Activated CD8-positive, alpha-beta memory T cell treated with anti-CD3 and anti-CD28 coated beads, Interleukin-2, amount 50 U/mL, for 48 hours (primary cell): ENCODE results near the gene GIMAP7.
A peak's percentile ranks its signal among the peaks of the same experiment; 100 is the strongest.
"Not testable (repeated sequence)": the region's sequence is repeated elsewhere in the genome, so short reads cannot be mapped to it uniquely, and the experiment has no call there.

Experiments
- DNase-seq: peaks from one replicate; pipeline ENCODE4 v3.0.0-alpha.2; 2020

GIMAP7 gene

GRCh38 chr7:150514748-150515222 lies at the start of gene GIMAP7:
GIMAP7 (plus strand) TSS chr7:150514872; CDS start chr7:150519975, 5,103 bp downstream.
- DNase-seq: peak; percentile 71

- no peak for DNase-seq
Observed at GRCh38 chr7:150464962-150465361, 49.7 kb upstream of the GIMAP7 start.

- no peak for DNase-seq
Observed at GRCh38 chr7:150465414-150465813, 49.3 kb upstream of the GIMAP7 start.

GRCh38 chr7:150466477-150466876 lies 48.2 kb upstream of the GIMAP7 start:
- DNase-seq: no peak

DNA sequence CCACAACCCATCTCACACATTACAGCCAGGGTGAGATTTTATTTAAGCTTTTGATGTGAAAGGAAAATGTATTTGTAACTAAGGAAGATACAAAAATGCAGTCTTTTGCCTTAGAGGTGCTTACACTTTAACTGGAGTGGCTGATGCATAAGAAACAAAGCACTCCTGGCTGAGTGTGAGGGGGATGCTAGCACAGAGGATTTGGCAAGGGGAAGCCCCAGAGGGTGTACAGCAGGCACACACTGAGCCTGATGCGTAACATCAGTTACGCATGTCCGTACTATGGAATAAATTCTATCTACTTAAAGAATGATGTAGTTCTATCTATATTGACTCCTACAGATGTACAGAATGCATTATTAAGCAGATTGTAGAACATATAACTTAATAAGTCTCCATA lies 46.4 kb upstream of the GIMAP7 start:
- no peak for DNase-seq

GRCh38 chr7:150471886-150472285 lies 42.8 kb upstream of the GIMAP7 start:
- no peak for DNase-seq

DNA sequence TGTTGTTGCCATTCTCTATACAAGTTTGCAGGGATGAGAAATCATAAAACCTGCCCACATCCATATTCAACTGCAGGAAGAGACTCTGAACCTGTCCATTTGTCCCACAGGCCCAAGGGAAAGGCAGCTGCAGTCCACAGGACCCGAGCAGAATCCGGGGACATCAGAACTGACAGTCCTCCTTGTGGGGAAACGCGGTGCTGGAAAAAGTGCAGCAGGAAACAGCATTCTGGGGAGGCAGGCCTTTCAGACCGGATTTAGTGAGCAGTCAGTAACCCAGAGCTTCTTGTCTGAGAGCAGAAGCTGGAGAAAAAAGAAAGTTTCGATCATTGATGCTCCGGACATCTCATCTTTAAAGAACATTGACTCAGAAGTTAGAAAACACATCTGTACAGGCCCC lies 40.8 kb upstream of the GIMAP7 start:
- DNase-seq: no peak

DNA sequence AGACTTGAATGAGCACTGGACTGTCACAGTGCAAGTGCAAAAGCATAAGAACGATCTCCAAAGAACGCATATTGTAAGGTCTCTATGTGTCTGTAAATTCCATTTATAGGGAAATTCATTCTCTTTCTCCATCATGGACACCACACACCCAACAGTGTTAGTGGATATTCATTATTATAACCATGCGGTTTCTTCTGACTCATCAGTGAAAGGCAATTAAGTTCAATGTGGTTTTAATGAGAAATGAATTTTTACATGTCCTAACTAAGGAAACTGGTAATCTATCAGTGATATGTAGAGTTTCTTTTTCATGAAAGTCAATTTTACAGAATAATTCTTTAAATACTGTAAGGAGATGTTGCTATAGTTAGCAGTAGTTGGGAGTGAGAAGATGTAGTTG lies 38.4 kb upstream of the GIMAP7 start:
- no peak for DNase-seq

DNA sequence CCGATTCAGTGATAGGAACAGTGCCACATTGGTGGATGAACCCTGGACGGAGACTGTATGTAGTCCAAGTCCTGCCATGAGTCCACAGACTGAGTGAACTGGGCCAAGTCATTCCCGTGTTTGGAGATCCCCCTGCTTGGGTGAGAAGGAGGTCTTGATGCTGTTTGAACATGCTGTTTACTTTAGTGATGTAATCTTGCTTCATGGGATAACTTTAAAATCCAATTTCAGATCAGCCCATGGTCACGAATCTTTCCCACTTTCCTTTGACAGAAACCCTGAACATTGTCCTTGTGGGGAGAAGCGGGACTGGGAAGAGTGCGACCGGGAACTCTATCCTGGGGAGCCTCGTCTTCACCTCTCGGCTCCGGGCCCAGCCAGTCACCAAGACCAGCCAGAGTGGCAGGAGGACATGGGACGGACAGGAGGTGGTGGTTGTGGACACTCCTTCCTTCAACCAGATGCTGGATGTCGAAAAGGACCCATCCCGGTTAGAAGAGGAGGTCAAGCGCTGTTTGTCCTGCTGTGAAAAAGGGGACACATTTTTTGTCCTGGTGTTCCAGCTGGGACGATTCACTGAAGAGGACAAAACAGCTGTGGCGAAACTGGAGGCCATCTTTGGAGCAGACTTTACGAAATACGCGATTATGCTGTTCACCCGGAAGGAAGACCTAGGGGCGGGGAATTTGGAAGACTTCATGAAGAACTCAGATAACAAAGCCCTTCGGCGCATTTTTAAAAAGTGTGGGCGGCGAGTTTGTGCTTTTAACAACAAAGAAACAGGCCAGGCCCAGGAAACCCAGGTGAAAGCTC lies 37.6 kb upstream of the GIMAP7 start:
- DNase-seq: no peak

DNA sequence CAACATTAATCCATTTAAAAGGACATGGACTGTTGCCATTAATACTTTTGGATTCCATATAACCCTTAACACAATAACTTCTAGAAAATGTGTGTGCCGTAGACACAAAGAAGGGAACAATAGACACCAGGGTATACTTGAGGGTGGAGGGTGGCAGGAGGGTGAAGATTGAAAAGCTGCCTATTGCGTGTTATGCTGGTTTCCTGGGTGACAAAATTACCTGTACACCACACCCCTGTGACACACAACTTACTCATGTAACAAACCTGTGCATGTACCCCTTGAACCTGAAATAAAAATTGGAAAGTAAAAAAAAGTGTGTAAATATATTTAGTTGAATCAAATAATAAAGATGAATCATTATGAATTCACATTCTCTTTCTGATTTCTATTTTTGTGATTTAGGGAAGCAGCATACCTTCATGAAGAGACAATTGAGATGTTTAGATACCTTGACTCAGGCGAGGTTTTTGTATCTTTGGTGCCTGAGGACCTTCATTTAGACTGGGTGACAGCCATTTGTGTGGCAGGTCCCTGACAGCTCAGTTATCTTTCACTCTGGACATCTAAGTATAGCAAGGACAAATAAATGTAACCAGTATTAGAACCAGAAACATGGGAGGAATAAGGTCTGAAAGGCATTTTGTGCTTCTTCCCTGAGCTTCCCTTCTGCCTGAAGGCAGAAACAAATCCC lies 35.5 kb upstream of the GIMAP7 start:
- no peak for DNase-seq

GRCh38 chr7:150481186-150481920 lies 33.3 kb upstream of the GIMAP7 start:
- peak; percentile 73 for DNase-seq

DNA sequence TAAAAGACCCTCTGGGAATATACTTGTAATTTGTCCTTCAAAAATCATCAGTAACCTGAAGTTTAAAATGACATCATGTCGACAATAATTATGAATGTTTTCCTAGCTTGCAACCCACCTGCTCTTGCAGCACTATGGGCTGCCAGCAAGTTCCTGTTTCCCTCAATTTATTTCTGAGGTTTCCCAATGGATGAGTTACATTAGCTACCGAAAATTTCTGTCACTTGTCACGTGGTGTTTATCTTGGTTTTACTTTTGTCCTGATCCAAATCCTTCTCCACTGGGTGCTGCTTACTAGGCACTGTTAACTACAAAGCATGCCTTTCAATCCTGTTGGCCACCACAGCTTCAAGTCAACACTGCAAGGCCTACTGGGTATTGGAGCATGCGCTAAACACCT lies 32.8 kb upstream of the GIMAP7 start:
- DNase-seq: no peak

DNA sequence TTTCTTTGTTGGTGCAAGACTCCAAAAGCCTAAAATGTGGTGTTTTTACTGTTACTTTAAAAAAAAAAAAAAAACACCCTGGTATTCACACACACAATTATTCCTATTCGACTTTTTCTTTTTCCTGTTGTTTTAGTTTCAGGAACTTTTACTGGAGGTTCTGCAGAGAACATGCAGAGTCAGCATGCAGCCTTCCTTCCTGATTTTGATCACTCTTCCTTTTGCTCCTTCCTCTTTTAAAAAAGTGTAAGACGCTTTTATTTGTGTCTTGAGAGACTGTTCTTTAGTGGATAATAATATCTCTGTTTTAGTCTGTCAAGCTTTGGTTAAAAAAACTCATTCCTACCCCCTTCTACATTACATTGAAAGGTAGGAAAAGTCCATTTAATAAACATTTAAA lies 31.2 kb upstream of the GIMAP7 start:
- DNase-seq: not testable (repeated sequence)

GRCh38 chr7:150484071-150484470 lies 30.6 kb upstream of the GIMAP7 start:
- DNase-seq: not testable (repeated sequence)

DNA sequence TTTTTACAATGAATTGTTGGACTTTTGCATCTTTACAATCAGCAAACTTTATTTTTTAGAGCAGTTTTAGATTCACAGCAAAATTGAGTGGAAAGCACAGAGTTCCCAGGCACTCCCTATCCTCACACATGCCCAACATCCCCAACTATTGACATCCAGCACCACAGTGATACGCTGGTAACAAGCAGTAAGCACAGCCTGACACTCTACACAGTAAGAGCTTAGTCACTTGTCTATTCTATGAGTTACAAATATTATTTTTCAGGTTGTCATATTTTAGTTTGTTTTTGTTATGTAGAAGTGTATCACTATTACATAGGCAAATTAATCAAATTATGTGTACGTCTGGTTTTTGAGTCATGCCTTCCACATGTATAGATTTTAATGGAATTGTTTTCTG lies 27.0 kb upstream of the GIMAP7 start:
- no peak for DNase-seq

GRCh38 chr7:150489782-150490181 lies 24.9 kb upstream of the GIMAP7 start:
- no peak for DNase-seq

GRCh38 chr7:150493442-150493841 lies 21.2 kb upstream of the GIMAP7 start:
- not testable (repeated sequence) for DNase-seq

DNA sequence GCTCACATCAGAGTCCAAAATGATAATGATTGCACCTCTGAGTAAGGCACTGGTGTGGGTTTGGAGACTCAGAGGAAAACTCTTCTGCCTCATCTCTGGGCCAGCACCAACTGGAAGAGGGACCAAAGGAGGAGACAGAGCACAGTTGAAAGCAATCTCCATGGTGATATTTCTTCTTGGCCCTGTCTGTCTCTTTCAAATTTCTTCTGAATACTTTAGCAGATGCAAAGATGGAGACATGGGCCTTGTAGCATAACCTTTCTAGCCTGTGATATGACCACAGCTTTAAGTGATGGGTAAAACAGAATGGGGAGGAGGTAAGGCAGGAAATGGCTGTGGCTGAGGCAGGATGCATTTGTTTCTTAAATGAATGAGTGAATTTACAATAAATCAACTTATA lies 12.2 kb upstream of the GIMAP7 start:
- no peak for DNase-seq

GRCh38 chr7:150503155-150503554 lies 11.5 kb upstream of the GIMAP7 start:
- DNase-seq: no peak

DNA sequence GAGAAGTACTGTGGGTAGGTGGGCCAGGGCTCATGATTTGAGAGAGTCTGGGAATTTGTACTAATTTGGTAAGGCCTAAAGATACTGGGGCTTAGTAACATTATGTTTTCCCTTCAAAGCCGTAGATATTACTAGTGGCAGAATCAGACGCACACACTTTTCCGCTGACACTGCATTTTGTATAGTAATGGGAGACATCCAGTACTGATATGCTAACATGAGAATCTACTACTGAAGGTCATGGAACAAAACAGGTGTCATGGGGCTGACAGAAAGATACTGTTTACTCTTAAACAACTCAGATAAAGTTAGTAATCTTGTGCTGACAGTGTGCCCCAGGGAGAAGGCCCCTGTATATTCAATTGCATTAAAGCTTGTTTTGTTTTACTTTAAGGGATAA lies 11.1 kb upstream of the GIMAP7 start:
- DNase-seq: no peak

DNA sequence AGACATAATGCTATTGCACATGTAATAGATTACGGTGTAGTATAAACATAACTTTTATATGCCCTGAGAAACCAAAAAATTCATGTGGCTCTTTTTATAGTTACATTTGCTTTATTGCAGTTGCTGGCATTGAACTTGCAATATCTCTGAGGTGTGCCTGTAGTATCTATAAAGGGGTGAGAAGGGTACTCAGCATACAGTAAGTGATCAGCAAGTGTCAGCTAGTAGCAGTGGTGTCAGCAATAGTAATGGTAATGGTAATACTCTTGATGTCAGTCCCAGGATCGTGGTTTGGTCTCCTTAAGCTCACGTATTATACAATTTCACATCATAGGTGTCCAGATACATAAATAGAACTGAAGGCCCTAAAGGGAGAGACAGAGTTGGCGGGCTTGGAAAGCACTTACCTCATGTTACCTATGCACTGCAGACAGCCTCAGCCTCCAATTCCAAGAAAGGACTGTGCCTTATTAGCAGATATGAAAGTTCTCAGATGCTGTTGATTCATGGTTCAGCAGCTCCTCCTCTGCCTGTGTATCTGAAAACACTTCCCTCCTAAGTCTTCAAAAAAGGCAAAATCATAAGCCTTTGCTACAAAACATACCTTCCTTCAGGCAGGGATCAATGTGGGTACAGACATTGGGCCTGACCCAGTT lies 6.6 kb upstream of the GIMAP7 start:
- DNase-seq: no peak

DNA sequence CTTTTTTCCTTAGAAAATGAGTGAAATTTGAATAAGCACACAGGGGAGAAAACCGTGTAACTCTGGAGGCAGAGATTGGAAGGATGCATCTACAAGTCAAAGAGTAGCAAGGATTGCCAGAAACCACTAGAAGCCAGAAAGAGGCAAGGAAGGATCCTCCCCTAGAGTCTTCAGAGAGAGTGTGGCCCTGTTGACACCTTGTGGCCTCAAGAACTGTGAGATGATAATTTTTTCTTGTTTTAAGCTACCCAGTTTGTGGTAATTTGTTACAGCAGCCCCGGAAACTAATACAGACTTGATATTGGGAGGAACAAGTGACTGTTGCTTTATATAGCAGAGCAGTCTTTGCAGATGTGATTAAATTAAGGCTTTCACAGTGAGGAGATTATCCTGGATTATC lies 3.6 kb upstream of the GIMAP7 start:
- DNase-seq: no peak

DNA sequence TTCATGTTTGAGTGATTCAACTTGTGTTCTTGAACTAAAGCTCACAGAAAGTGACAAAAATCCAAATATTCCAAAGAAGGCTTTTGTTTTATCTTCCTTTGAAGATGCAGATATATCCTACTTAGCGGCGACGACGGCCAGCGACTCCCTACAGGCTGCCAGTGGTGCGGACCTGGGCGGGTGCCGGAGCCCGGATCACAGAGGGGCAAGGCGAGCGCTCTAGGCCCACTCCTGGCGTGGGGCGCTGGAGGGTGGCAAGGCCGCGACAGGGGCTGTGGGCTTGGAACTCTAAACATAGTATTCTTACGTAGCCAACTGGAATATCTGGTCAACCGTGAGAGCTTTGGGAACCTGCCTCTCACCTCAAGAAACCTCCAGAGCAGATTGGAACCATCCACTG lies 914 bp upstream of the GIMAP7 start:
- no peak for DNase-seq
